K562 (cell line): ENCODE data around the gene FDX2. TPM values are rescaled to one million over a fixed set of nuclear protein-coding genes. Genes with fewer than 3 reads are reported as not detected.

ENCODE experiments used
- BRD9 ChIP-seq: fragments of 450-650 bp; IDR thresholded peaks from 2 replicates; pipeline ENCODE4 v1.6.1; 2018; ENCODE audit warnings: low read depth; ENCODE audit not compliant: partially characterized antibody
- CBFB ChIP-seq: sonication (generic); formaldehyde crosslinking; IDR thresholded peaks from 2 replicates; pipeline ENCODE4 v1.4.0; 2020; ENCODE audit warnings: mild to moderate bottlenecking, missing genetic modification reagents
- GTF2F1 ChIP-seq: IDR thresholded peaks from 2 replicates; pipeline ENCODE4 v1.6.1; 2011; ENCODE audit warnings: low read depth, low read length, improper control_type of control experiment
- MYC ChIP-seq, 2 experiments: fragments of 250-450 bp in 1 of 2; sonication (Bioruptor Pico) in 1 of 2; IDR thresholded peaks; 2 replicates each; pipeline versions ENCODE4 v1.5.1 to v1.6.1; 2012 to 2021; ENCODE audit warnings: low read depth in 2 of 2, borderline replicate concordance in 1 of 2, improper control_type of control experiment in 1 of 2, low read length in 1 of 2, mild to moderate bottlenecking in 1 of 2, moderate library complexity in 1 of 2
- SIN3A ChIP-seq, 2 experiments: fragments of 150-350 bp in 1 of 2; IDR thresholded peaks; 2 replicates each; pipeline ENCODE4 v1.6.1; 2011 to 2016; ENCODE audit warnings: borderline replicate concordance in 2 of 2, low read depth in 2 of 2, low read length in 2 of 2, mild to moderate bottlenecking in 2 of 2, moderate library complexity in 2 of 2; ENCODE audit not compliant: control insufficient read depth in 1 of 2
- TBP ChIP-seq: optimal IDR thresholded peaks from 2 replicates; pipeline ENCODE3; 2011; ENCODE audit warnings: low read depth, low read length, improper control_type of control experiment
- TOE1 ChIP-seq, 2 experiments: fragments of 450-650 bp in 1 of 2; sonication (generic) in 1 of 2; formaldehyde crosslinking in 1 of 2; IDR thresholded peaks; 2 replicates each; pipeline versions ENCODE4 v1.7.1 to v1.8.0; 2016 to 2022; ENCODE audit warnings: borderline replicate concordance in 2 of 2, mild to moderate bottlenecking in 2 of 2, antibody characterized with exemption in 1 of 2, inconsistent platforms in 1 of 2, low read depth in 1 of 2, missing genetic modification reagents in 1 of 2, moderate library complexity in 1 of 2
- polyA plus RNA-seq, 8 experiments: library from polyadenylated mRNA; depleted of rRNA in 4 of 8; stranded (reverse) in 5 of 8; unstranded in 3 of 8; fragments of >200 nt; fragmentation: Nextera tagmentation in 2 of 8; fragmentation: Illumina TruSeq in 1 of 8; extraction: Ambion mirVana in 2 of 8; extraction: Trizol in 1 of 8; gene quantifications; 2 replicates each; pipeline versions ENCODE4 v1.2.1 to v1.2.3, GENCODE V29; 2011 to 2014; ENCODE audit warnings: inconsistent platforms in 1 of 8, missing spikeins in 1 of 8
- total RNA-seq, 7 experiments: library from RNA; depleted of rRNA in 6 of 7; stranded (reverse); fragments of >200 nt in 6 of 7; fragmentation: Illumina TruSeq in 2 of 7; extraction: Trizol in 2 of 7; gene quantifications; 2 replicates each; pipeline versions ENCODE4 v1.2.1 to v1.2.3, GENCODE V29; 2011 to 2021; ENCODE audit warnings: low replicate concordance in 1 of 7
- TF ChIP-seq, protein P1 (sequence below), 3 experiments: fragments of 200-800 bp in 1 of 3; fragments of 250-450 bp in 1 of 3; fragments of 450-650 bp in 1 of 3; sonication (Bioruptor Pico) in 1 of 3; sonication (Bioruptor generic) in 1 of 3; formaldehyde crosslinking in 1 of 3; IDR thresholded peaks; 2 replicates each; pipeline versions ENCODE4 v1.6.1 to v1.8.0; 2016 to 2022; ENCODE audit warnings: mild to moderate bottlenecking in 2 of 3, missing genetic modification characterization in 2 of 3, missing compliant biosample characterization in 1 of 3, moderate library complexity in 1 of 3
- TF ChIP-seq, protein P2 (sequence below): fragments of 250-450 bp; sonication (Bioruptor Pico); IDR thresholded peaks from 2 replicates; pipeline ENCODE4 v1.4.0; 2020; ENCODE audit warnings: mild to moderate bottlenecking, moderate library complexity
- TF ChIP-seq, protein P3 (sequence below): fragments of 450-650 bp; IDR thresholded peaks from 2 replicates; pipeline ENCODE4 v1.6.1; 2018; ENCODE audit warnings: mild to moderate bottlenecking, low read depth; ENCODE audit not compliant: partially characterized antibody
- TF ChIP-seq, protein P4 (sequence below): fragments of 250-450 bp; sonication (Bioruptor Pico); IDR thresholded peaks from 2 replicates; pipeline ENCODE4 v1.4.0; 2020; ENCODE audit warnings: mild to moderate bottlenecking, moderate library complexity, borderline replicate concordance

The FDX2 gene
- total and polyA plus RNA-seq, 9 of the 15 experiments (the other 6 are each of a cell fraction or from before 2014, with no cell fraction given) = 2.5 to 49.8 (median 29.7) TPM

DNA sequence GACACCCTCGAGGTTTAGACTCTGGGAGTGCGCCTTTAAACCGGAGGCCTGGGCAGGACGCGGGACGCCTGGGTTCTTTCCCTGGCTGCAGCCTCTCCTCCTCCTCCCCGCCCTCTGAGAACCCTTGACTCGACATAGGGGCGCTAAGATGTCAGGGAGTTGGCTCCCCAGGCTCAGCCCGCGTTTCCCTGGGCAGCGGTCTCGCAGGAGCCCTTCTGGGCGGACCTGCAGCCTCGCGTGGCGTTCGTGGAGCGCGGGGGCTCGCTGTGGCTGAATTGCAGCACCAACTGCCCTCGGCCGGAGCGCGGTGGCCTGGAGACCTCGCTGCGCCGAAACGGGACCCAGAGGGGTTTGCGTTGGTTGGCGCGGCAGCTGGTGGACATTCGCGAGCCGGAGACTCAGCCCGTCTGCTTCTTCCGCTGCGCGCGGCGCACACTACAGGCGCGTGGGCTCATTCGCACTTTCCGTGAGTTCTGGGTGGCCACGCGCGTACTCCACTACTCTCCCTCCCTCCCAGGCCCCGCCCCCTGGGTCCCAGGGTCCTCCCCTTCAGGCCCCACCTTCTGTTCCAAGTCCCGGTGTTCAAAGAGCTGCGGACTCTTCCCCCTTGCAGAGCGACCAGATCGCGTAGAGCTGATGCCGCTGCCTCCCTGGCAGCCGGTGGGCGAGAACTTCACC lies 24.8 kb downstream of the FDX2 start (continued):
- TF ChIP-seq, protein P1, sequence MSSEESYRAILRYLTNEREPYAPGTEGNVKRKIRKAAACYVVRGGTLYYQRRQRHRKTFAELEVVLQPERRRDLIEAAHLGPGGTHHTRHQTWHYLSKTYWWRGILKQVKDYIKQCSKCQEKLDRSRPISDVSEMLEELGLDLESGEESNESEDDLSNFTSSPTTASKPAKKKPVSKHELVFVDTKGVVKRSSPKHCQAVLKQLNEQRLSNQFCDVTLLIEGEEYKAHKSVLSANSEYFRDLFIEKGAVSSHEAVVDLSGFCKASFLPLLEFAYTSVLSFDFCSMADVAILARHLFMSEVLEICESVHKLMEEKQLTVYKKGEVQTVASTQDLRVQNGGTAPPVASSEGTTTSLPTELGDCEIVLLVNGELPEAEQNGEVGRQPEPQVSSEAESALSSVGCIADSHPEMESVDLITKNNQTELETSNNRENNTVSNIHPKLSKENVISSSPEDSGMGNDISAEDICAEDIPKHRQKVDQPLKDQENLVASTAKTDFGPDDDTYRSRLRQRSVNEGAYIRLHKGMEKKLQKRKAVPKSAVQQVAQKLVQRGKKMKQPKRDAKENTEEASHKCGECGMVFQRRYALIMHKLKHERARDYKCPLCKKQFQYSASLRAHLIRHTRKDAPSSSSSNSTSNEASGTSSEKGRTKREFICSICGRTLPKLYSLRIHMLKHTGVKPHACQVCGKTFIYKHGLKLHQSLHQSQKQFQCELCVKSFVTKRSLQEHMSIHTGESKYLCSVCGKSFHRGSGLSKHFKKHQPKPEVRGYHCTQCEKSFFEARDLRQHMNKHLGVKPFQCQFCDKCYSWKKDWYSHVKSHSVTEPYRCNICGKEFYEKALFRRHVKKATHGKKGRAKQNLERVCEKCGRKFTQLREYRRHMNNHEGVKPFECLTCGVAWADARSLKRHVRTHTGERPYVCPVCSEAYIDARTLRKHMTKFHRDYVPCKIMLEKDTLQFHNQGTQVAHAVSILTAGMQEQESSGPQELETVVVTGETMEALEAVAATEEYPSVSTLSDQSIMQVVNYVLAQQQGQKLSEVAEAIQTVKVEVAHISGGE (CRISPR knock-in tag; IDR thresholded peaks at IDR 0.05) = 0 out of 6 replicates have a peak, but pooled peaks of 1 of the 3 experiments have one; percentile 9
- TF ChIP-seq GTF2F1 (no peak; the same call in 1 of the 2 replicates), MYC (IDR thresholded peaks at IDR 0.05; ENCODE audit: low read depth, low read length) (peak; percentile 25; the same call in 1 of the 2 replicates), MYC (CRISPR knock-in tag; IDR thresholded peaks at IDR 0.05; ENCODE audit: borderline replicate concordance, low read depth) (no peak), SIN3A (IDR thresholded peaks at IDR 0.05; ENCODE audit: borderline replicate concordance in 2 of 2, control insufficient read depth in 1 of 2, low read depth in 2 of 2, low read length in 2 of 2) (peak; percentile 56 to 68; a peak in 2 of 4 replicates), TBP (peak; percentile 86), BRD9 (no peak), CBFB (CRISPR knock-in tag) (peak; percentile 74), TOE1 (IDR thresholded peaks at IDR 0.05; ENCODE audit: borderline replicate concordance) (no peak), TOE1 (CRISPR knock-in tag; IDR thresholded peaks at IDR 0.05; ENCODE audit: borderline replicate concordance, low read depth) (0 out of 2 replicates have a peak, but pooled peaks have one; percentile 22)
- TF ChIP-seq, protein P2, sequence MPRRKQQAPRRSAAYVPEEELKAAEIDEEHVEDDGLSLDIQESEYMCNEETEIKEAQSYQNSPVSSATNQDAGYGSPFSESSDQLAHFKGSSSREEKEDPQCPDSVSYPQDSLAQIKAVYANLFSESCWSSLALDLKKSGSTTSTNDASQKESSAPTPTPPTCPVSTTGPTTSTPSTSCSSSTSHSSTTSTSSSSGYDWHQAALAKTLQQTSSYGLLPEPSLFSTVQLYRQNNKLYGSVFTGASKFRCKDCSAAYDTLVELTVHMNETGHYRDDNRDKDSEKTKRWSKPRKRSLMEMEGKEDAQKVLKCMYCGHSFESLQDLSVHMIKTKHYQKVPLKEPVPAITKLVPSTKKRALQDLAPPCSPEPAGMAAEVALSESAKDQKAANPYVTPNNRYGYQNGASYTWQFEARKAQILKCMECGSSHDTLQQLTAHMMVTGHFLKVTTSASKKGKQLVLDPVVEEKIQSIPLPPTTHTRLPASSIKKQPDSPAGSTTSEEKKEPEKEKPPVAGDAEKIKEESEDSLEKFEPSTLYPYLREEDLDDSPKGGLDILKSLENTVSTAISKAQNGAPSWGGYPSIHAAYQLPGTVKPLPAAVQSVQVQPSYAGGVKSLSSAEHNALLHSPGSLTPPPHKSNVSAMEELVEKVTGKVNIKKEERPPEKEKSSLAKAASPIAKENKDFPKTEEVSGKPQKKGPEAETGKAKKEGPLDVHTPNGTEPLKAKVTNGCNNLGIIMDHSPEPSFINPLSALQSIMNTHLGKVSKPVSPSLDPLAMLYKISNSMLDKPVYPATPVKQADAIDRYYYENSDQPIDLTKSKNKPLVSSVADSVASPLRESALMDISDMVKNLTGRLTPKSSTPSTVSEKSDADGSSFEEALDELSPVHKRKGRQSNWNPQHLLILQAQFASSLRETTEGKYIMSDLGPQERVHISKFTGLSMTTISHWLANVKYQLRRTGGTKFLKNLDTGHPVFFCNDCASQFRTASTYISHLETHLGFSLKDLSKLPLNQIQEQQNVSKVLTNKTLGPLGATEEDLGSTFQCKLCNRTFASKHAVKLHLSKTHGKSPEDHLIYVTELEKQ = no peak
- TF ChIP-seq, protein P3, sequence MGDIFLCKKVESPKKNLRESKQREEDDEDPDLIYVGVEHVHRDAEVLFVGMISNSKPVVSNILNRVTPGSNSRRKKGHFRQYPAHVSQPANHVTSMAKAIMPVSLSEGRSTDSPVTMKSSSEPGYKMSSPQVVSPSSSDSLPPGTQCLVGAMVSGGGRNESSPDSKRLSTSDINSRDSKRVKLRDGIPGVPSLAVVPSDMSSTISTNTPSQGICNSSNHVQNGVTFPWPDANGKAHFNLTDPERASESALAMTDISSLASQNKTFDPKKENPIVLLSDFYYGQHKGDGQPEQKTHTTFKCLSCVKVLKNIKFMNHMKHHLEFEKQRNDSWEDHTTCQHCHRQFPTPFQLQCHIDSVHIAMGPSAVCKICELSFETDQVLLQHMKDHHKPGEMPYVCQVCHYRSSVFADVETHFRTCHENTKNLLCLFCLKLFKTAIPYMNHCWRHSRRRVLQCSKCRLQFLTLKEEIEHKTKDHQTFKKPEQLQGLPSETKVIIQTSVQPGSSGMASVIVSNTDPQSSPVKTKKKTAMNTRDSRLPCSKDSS = no peak
- TF ChIP-seq, protein P4, sequence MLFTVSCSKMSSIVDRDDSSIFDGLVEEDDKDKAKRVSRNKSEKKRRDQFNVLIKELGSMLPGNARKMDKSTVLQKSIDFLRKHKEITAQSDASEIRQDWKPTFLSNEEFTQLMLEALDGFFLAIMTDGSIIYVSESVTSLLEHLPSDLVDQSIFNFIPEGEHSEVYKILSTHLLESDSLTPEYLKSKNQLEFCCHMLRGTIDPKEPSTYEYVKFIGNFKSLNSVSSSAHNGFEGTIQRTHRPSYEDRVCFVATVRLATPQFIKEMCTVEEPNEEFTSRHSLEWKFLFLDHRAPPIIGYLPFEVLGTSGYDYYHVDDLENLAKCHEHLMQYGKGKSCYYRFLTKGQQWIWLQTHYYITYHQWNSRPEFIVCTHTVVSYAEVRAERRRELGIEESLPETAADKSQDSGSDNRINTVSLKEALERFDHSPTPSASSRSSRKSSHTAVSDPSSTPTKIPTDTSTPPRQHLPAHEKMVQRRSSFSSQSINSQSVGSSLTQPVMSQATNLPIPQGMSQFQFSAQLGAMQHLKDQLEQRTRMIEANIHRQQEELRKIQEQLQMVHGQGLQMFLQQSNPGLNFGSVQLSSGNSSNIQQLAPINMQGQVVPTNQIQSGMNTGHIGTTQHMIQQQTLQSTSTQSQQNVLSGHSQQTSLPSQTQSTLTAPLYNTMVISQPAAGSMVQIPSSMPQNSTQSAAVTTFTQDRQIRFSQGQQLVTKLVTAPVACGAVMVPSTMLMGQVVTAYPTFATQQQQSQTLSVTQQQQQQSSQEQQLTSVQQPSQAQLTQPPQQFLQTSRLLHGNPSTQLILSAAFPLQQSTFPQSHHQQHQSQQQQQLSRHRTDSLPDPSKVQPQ = no peak
